GM12878 (cell line): ENCODE measurements around the gene SMURF1.

ENCODE experiments used
- CTCF ChIP-seq, 3 experiments: IDR thresholded peaks in 2 of 3; conservative IDR thresholded peaks in 1 of 3; 2 replicates each; pipeline ENCODE4 v1.5.1; 2011; ENCODE audit warnings: low read depth in 3 of 3, low read length in 3 of 3, mild to moderate bottlenecking in 3 of 3, control low read depth in 2 of 3, moderate library complexity in 2 of 3, inconsistent platforms in 1 of 3, mixed read lengths in 1 of 3; ENCODE audit not compliant: control insufficient read depth in 2 of 3, insufficient read depth in 1 of 3; ENCODE audit errors: extremely low read depth in 1 of 3
- EGR1 ChIP-seq, 2 experiments: IDR thresholded peaks; 1 replicate in 1 of 2; 2 replicates in 1 of 2; pipeline ENCODE4 v1.6.1; 2011 to 2012; ENCODE audit warnings: low read depth in 2 of 2, low read length in 2 of 2, borderline replicate concordance in 1 of 2, mild to moderate bottlenecking in 1 of 2, moderate library complexity in 1 of 2
- HDAC2 ChIP-seq: fragments of 200-600 bp; sonication (generic); IDR thresholded peaks from 2 replicates; pipeline ENCODE4 v1.6.1; 2017
- HDAC6 ChIP-seq: fragments of 200-600 bp; sonication (generic); IDR thresholded peaks from one replicate; pipeline ENCODE4 v1.8.0; 2017; ENCODE audit warnings: antibody characterized with exemption; ENCODE audit not compliant: unreplicated experiment
- RAD21 ChIP-seq: IDR thresholded peaks from 2 replicates; pipeline ENCODE4 v1.6.1; 2011; ENCODE audit warnings: mild to moderate bottlenecking, low read depth, low read length, moderate library complexity; ENCODE audit not compliant: insufficient read depth
- RELB ChIP-seq: fragments of 450-650 bp; IDR thresholded peaks from 2 replicates; pipeline ENCODE4 v1.6.1; 2017; ENCODE audit warnings: low read depth, mild to moderate bottlenecking, moderate library complexity
- SMC3 ChIP-seq: IDR thresholded peaks from 2 replicates; pipeline ENCODE4 v1.6.1; 2011; ENCODE audit warnings: low read length, improper control_type of control experiment, borderline replicate concordance
- SREBF1 ChIP-seq: IDR thresholded peaks from 2 replicates; pipeline ENCODE4 v1.6.1; 2012; ENCODE audit warnings: mild to moderate bottlenecking, low read length

GRCh38 chr7:99177165-99177564, 33.3 kb upstream of the SMURF1 start:
- TF ChIP-seq EGR1 (IDR thresholded peaks at IDR 0.05; ENCODE audit: borderline replicate concordance in 1 of 2, low read depth in 2 of 2, low read length in 2 of 2) (no peak), HDAC2 (no peak), HDAC6 (no peak), CTCF (IDR thresholded peaks at IDR 0.05 in 2 of 3, conservative IDR thresholded peaks at IDR 0.05 in 1 of 3; ENCODE audit: control insufficient read depth in 2 of 3, extremely low read depth in 1 of 3, insufficient read depth in 1 of 3, low read depth in 3 of 3, low read length in 3 of 3) (no peak), RAD21 (no peak), RELB (no peak), SREBF1 (no peak), SMC3 (no peak)
